Natural killer cell (primary cell): Measurements from ENCODE around the gene EID1. TPM values are rescaled to one million over a fixed set of nuclear protein-coding genes. Genes with fewer than 3 reads are reported as not detected.
"Not testable (repeated sequence)": the region's sequence is repeated elsewhere in the genome, so short reads cannot be mapped to it uniquely, and the experiment has no call there.

Experiments
- ATAC-seq, 3 donors: fragments of 150-1000 bp in 2 of 3; fragments of 200-7000 bp in 1 of 3; cut with Tn5 transposase; 1 replicate in 1 of 3; 2 replicates in 2 of 3; pipeline ENCODE4 v1.10.0; 2021; ENCODE audit warnings: mild to moderate bottlenecking in 2 of 3, moderate library complexity in 2 of 3
- DNase-seq, 2 donors: peaks; one replicate each; pipeline versions ENCODE4 v3.0.0 to v3.0.0-alpha.2; 2013 to 2021; ENCODE audit warnings: mixed read lengths in 1 of 2
- H3K27ac ChIP-seq: one replicate; pipeline ENCODE4 v1.5.1; 2013; ENCODE audit warnings: mild to moderate bottlenecking, low read length
- H3K27me3 ChIP-seq: one replicate; pipeline ENCODE4 v1.6.1; 2013; ENCODE audit warnings: low read length; ENCODE audit not compliant: control insufficient read depth, insufficient read depth
- H3K36me3 ChIP-seq: one replicate; pipeline ENCODE4 v1.6.1; 2013; ENCODE audit warnings: low read length; ENCODE audit not compliant: control insufficient read depth, insufficient read depth
- H3K4me1 ChIP-seq: one replicate; pipeline ENCODE4 v1.6.1; 2013; ENCODE audit warnings: low read length; ENCODE audit not compliant: control insufficient read depth, insufficient read depth
- H3K4me3 ChIP-seq: one replicate; pipeline ENCODE4 v1.5.1; 2013; ENCODE audit warnings: low read length
- H3K9me3 ChIP-seq: one replicate; pipeline ENCODE4 v1.6.1; 2013; ENCODE audit warnings: low read length; ENCODE audit not compliant: control insufficient read depth, insufficient read depth
- H3K27ac Mint-ChIP-seq, 2 donors: one replicate each; pipeline ENCODE4 v1.8.0; 2022; ENCODE audit warnings: mild to moderate bottlenecking in 2 of 2, mixed read lengths in 2 of 2, moderate library complexity in 1 of 2
- H3K27me3 Mint-ChIP-seq, 2 donors: one replicate each; pipeline ENCODE4 v1.8.0; 2022; ENCODE audit warnings: low read depth in 2 of 2, mixed read lengths in 2 of 2
- H3K36me3 Mint-ChIP-seq: one replicate; pipeline ENCODE4 v1.8.0; 2022; ENCODE audit warnings: mixed read lengths
- H3K4me1 Mint-ChIP-seq, 2 donors: one replicate each; pipeline ENCODE4 v1.8.0; 2022; ENCODE audit warnings: mixed read lengths in 2 of 2
- H3K4me3 Mint-ChIP-seq: one replicate; pipeline ENCODE4 v1.8.0; 2022; ENCODE audit warnings: mild to moderate bottlenecking, moderate library complexity, mixed read lengths
- H3K9me3 Mint-ChIP-seq, 2 donors: one replicate each; pipeline ENCODE4 v1.8.0; 2022; ENCODE audit warnings: mixed read lengths in 2 of 2
- CTCF ChIP-seq: fragments of 200-600 bp; IDR thresholded peaks from one replicate; pipeline ENCODE4 v1.8.0; 2022; ENCODE audit warnings: antibody characterized with exemption
- WGBS: methylation state at CpG from one replicate; pipeline ENCODE4 v1.1.7; 2013; ENCODE audit warnings: missing lambda C conversion rate; ENCODE audit not compliant: insufficient coverage; 5-methylcytosine and 5-hydroxymethylcytosine counted together
- intact Hi-C: fragments of 100-400 bp; cut with micrococcal nuclease; formaldehyde crosslinking; loops from one replicate; pipeline ENCODE4 v1.14.2; 2022
- total RNA-seq, 4 donors: library from RNA; stranded (reverse); fragments of 120-200 nt in 1 of 4; gene quantifications; one replicate each; pipeline versions ENCODE4 v1.2.3 to v1.2.4, GENCODE V29; 2013 to 2022

Gene EID1
- total RNA-seq, 3 donors from 2014 or later (not counting 1 experiment from before 2014, with no cell fraction given) = 63.5 to 70.2 (median 67.3) TPM

GRCh38 chr15:48845123-48845522 lies 32.8 kb upstream of the EID1 start:
- no peaks in the 10 kb centered on the region for H3K27me3 ChIP-seq
- no peak for TF ChIP-seq CTCF
- ATAC-seq = no peak
- Mint-ChIP-seq H3K4me1 (no peaks in the 10 kb centered on the region), H3K36me3 (no peaks in the 10 kb centered on the region), H3K4me3 (no peak overlapping the region), H3K27me3 (peaks cover 6 to 7% of the 10 kb centered on the region in 2 donors), H3K27ac (no peak overlapping the region), H3K9me3 (no peaks in the 10 kb centered on the region)
- intact Hi-C loops = no loop called here
- WGBS = no CpG with 5 or more reads among the region's 1 CpG
- H3K27ac ChIP-seq = no peak overlapping the region
- H3K4me1 ChIP-seq = no peaks in the 10 kb centered on the region
- no peak for DNase-seq
- H3K36me3 ChIP-seq = no peaks in the 10 kb centered on the region
- H3K4me3 ChIP-seq = no peak overlapping the region
- H3K9me3 ChIP-seq = no peaks in the 10 kb centered on the region

- no peaks in the 10 kb centered on the region for H3K36me3 ChIP-seq
- no peaks in the 10 kb centered on the region for H3K9me3 Mint-ChIP-seq
- H3K4me1 ChIP-seq = no peaks in the 10 kb centered on the region
- DNase-seq (no peak), ATAC-seq (no peak)
- H3K4me1 Mint-ChIP-seq = no peaks in the 10 kb centered on the region
- no peaks in the 10 kb centered on the region for H3K27me3 ChIP-seq
- no peak overlapping the region for H3K4me3 ChIP-seq
- H3K36me3 Mint-ChIP-seq = no peaks in the 10 kb centered on the region
- H3K27ac ChIP-seq = no peak overlapping the region
- H3K9me3 ChIP-seq = no peaks in the 10 kb centered on the region
- no peak for TF ChIP-seq CTCF
- no peak overlapping the region for H3K27ac Mint-ChIP-seq
- WGBS = 81% methylated on average over 2 of the region's 2 CpGs
- H3K4me3 Mint-ChIP-seq = no peak overlapping the region
- intact Hi-C loops = no loop called here
- H3K27me3 Mint-ChIP-seq = peaks cover 14 to 29% of the 10 kb centered on the region in 2 donors
Measured at GRCh38 chr15:48850648-48851047, 27.3 kb upstream of the EID1 start.

GRCh38 chr15:48851956-48852355 lies 26.0 kb upstream of the EID1 start:
- H3K9me3 Mint-ChIP-seq = no peaks in the 10 kb centered on the region
- no peaks in the 10 kb centered on the region for H3K4me1 Mint-ChIP-seq
- intact Hi-C loops = no loop called here
- ATAC-seq (no peak), DNase-seq (no peak)
- no peaks in the 10 kb centered on the region for H3K36me3 ChIP-seq
- no peak overlapping the region for H3K4me3 ChIP-seq
- H3K27ac ChIP-seq = no peak overlapping the region
- no peak for TF ChIP-seq CTCF
- H3K27ac Mint-ChIP-seq = no peak overlapping the region
- no peak overlapping the region for H3K4me3 Mint-ChIP-seq
- no peaks in the 10 kb centered on the region for H3K36me3 Mint-ChIP-seq
- H3K9me3 ChIP-seq = no peaks in the 10 kb centered on the region
- no peaks in the 10 kb centered on the region for H3K4me1 ChIP-seq
- no peaks in the 10 kb centered on the region for H3K27me3 ChIP-seq
- peaks cover 16 to 29% of the 10 kb centered on the region in 2 donors for H3K27me3 Mint-ChIP-seq

- H3K4me3 Mint-ChIP-seq, H3K36me3 Mint-ChIP-seq, H3K36me3 ChIP-seq, H3K4me1 ChIP-seq, ATAC-seq, H3K9me3 ChIP-seq, intact Hi-C loops, H3K4me1 Mint-ChIP-seq, H3K27ac ChIP-seq, H3K4me3 ChIP-seq, DNase-seq, H3K27ac Mint-ChIP-seq, H3K27me3 ChIP-seq, H3K9me3 Mint-ChIP-seq: not testable (repeated sequence)
- 100% methylated on average over 2 of the region's 3 CpGs for WGBS
- H3K27me3 Mint-ChIP-seq = peaks cover 12 to 33% of the 10 kb centered on the region in 2 donors
Measured at GRCh38 chr15:48854434-48854833, 23.5 kb upstream of the EID1 start.
